HG03469 (cell line): ENCODE data around the gene CARD19.
"Not testable (repeated sequence)": the region's sequence is repeated elsewhere in the genome, so short reads cannot be mapped to it uniquely, and the experiment has no call there.

ENCODE experiments used
- ATAC-seq: cut with Tn5 transposase; IDR thresholded peaks from one replicate; pipeline ENCODE4 v1.9.1; 2021; ENCODE audit warnings: mild to moderate bottlenecking, moderate library complexity, moderate number of reproducible peaks; ENCODE audit not compliant: unreplicated experiment

CARD19 gene

DNA sequence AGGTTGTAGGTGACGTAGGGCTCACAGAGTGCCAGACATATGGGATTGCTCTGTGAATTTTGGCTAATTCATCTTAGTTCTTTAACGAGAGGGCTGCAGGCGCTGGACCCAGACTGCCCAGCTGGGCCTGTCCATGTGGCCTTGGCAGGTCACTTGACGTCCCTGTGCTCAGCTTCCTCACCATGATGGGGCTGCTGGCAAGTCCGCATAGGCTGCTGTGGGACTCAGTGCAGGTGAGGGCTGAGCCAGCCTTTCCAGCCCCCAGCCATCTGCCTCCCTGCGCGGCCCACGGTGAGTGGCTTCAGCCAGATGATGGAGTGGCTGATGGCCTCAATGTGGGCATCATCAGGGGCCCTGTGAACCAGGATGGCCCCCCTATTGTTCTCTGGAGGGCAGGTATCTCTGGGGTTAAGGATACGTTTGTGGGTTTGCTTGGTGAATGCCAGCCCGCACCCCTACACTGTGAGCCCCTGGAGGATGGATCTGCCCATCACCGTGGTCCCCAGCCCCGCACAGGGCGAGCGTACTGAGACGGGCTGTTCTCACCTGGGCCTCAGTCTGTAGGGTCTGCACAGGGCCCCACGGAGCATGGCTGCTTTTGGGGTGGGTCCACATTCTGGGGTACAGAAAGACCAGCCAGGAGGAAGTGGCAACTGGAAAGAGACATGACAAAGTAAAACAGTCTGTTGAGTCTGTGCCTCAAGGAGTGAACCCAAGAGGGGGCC, 3.7 kb downstream of the CARD19 start:
- no peak for ATAC-seq

DNA sequence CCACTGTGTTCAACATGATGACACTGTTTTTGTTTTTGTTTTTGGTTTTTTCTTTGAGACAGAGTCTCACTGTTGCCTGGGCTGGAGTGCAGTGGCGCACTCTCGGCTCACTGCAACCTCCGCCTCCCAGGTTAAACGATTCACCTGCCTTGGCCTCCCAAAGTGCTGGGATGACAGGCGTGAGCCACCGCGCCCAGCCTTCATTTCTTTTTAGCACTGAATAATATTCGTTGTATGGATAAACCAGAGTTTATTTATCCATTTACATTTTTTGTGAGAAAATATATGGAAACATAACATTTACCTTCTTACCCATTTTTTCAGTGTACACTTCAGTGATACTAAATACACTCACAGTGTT, 4.2 kb downstream of the CARD19 start:
- no peak for ATAC-seq

DNA sequence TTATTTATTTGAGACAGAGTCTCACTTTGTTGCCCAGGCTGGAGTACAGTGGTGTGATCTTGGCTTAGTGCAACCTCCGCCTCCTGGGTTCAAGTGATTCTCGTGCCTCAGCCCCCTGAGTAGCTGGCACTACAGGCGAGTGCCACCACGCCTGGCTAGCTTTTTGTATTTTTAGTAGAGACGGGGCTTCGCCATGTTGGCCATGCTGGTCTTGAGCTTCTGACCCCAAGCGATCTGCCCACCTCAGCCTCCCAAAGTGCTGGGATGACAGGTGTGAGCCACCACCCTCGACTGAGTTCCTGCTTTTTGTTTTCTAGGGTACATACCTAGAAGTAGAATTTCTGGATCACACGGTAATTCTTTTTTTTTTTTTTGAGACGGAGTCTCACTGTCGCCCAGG, 5.1 kb downstream of the CARD19 start:
- not testable (repeated sequence) for ATAC-seq

DNA sequence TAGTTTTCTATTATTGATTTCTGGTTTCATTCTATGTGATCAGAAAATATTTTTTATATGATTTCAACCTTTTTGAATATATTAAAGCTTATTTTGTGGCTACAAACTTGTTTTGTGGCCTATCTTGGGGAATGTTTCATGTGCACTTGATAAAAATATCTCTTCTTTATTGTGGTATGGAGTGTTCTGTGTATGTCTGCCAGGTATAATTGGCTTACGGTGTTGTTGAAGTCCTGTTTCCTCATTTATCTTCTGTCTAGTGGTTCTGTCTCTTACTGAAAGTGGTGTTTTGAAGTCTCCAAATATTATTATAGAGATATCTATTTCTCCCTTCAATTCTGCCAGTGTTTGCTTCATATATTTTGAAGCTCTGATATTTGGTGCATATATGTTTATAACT, 9.6 kb downstream of the CARD19 start:
- no peak for ATAC-seq

DNA sequence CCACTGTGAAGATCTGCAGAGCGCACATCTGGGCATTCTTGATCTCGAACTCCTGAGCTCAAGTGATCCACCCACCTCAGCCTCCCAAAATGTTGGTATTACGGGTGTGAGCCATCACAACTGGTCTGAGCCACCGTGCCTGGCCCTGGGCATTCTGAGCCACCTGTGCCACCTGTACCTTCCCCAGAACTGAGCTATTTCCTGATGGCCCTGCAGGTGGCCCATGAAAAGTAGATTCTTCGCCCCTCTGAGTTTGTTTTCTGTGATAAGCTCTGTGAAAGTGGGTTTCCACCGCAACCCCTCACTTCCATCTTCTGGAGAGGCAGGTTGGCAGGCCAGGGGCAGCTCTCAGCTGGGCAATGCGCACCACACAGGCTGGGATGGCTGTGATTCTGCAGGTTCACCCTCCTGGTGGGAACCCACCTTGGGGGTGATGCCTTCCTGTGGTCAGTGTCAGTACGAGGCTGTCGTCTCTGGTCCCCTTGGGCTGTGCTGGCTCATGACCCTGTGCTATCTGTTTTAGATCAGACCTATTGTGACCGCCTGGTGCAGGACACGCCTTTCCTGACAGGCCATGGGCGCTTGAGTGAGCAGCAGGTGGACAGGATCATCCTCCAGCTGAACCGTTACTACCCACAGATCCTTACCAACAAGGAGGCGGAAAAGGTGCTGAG, 11.3 kb downstream of the CARD19 start:
- ATAC-seq: no peak

DNA sequence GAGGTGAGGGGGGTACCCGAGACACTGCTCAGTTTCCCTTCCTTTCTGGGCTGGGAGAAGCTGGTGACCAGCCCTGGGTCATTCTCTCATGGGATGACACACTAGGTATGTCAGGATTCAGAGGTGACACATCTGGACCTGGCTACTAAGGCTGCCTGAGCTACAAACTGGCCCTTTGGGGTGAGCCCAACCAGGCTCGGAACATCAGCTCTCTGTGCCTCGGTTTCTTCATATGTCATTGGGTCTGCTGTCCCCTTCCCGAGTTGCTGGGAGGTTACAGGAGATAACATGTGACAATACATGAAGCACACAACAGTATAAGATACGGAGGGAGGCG, 11.8 kb downstream of the CARD19 start:
- no peak for ATAC-seq

DNA sequence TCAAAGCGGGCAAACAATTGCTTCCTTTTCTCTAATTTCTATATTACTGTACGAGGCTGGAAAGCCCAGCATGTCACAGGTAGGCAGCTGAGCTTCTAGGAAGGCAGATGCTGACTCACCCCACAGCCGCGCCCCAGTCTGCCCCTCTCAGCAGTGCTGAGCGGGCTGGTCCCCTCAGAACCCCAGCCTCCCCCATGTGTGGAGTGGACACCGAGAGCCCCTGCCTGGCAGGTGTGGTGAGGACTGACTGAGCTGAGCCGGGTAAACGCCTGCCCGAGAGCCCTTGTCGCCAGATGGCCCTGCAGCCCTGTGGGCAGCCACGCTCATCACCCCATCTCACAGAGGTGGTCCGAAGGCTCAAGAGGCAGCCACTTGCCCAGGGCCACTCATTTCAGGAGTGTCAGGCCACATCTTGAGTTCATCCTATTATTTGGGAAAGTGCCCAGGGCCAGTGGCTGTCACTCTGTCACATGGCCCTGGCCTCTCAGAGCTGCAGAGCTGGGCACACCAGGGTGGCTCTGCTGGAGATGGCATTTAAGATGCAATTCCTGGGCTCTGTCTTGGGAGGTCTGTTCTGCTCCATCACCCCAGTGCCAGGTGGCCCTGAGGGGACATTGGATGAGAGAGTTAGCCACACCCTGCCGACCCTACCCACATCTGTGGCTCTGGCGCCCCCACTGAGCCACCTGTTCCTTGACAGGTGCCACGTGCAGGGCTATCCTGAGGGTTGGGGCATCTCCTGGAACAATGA, 12.4 kb downstream of the CARD19 start:
- no peak for ATAC-seq

DNA sequence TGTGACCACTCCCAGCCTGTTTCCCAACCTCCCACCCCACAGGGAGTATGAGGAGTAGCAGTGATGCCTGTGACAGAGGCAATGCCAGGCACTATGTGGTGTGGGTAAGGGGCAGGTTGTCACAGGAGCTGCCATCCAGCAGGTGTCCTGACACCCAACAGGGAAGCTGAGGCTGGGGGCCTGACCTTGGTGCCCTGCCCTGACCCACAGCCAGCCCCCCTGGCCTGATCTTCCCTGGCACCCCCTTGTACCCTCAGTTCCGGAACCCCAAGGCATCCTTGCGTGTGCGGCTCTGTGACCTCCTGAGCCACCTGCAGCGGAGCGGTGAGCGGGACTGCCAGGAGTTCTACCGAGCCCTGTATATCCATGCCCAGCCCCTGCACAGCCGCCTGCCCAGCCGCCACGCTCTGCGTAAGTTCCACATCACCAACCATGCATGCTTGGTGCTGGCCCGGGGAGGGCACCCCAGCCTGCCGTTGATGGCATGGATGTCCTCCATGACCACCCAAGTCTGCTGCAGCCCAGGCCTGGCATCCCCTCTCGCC, 14.4 kb downstream of the CARD19 start:
- no peak for ATAC-seq

DNA sequence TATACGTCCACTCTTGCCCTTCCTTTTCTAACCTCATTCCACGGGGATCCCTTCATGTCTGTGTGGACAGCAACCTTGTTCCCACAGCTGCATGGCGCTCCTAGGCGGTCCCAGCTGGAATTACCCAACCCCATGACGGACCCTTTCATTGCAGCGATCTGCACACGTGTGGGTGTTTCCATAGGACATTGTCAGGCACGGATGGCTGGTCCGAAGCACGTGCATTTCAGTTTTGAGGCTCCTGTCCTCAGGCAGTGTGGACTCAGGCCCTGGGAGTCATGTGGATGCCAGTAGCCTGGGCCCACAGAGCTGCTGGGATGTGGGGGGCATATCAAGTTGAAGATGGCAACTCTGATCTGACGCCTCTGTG, 15.0 kb downstream of the CARD19 start:
- ATAC-seq: no peak

DNA sequence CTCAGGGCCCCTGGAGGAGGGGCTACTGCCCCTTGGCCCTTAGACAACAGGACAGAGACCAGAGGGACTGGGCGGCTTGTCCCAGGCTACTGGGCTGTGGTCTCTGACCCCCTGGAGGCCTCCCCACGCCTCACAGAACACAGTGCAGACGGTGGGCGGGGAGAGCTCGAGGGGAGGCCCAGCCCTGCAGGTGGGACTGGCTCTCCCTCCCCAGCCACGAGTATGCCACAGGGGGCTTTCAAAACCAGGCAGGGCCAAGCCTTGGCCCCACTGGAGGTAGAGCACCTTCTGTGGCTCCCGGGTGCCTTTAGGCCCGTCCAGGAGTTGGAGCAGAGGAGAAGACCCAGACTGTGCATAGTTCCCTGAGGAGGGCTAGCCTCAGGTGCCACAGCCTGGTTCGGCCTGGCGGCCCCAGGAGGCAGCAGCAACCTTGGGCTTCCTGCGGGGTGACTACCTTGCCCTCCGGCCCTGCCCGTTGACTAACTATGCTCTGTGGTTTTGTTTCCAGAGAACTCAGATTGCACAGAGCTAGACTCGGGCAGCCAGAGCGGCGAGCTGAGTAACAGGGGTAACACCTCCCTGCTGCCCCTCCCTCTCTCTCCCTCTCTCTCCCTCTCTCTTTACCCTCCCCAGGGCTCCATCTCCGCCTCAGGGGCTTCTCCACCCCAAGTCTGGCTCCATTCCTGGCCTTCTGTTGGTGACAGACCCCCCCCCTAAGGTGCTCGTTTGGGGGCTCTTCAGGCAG, 15.5 kb downstream of the CARD19 start:
- ATAC-seq: no peak

DNA sequence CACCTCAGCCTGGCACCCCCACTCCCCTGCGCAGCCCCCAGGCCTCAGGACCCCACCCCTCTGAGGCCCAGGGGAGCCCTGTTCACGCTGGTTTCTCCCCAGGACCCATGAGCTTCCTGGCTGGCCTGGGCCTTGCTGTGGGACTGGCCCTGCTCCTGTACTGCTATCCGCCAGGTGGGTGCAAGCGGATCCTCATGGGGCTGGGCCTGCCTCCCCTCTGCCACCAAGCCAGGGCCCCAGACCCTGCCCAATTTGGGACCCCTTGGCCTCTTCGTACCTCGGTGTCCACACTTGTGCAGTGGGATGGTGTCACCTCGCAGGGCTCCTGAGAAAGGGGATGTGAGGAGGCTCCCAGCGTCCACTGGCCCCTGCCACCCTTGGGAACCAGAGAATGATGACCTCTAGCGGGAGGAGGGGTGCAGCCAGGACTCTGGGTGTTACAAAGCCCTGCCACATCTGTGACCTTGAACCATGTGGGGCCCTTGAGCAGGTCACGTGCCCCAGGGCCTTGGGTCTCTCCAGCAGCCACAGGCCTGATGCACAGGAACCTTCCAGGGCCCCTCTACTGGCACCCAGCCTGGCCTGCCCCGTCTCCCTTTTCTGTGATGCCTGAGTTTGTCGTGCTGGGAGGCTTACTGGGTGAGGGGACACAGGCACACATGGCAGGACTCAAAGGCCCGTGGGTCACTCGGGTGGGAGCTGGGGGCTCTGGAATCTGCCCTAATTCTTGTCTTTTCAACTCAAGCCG, 16.3 kb downstream of the CARD19 start:
- no peak for ATAC-seq

DNA sequence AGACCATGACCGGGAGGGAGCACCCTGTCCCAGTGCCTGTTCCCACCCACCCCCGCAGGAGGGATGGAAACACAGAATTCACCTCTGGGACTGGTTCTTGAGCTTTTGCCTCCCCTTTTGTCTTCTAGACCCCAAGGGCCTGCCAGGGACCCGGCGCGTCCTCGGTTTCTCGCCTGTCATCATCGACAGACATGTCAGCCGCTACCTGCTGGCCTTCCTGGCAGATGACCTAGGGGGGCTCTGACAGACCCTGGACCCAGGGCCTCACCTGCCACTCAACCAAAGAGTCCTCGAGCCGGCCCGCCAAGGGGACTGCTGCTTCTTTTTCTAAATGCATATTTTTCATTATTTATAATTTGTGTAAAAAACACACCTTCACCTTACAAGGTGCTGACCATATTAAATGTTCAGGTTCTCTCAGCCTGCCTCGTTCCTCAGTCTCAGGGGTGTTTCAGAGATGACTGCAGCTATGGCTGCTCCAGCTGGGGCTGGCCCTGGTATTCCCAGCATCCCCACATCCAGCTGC, 16.9 kb downstream of the CARD19 start:
- no peak for ATAC-seq

DNA sequence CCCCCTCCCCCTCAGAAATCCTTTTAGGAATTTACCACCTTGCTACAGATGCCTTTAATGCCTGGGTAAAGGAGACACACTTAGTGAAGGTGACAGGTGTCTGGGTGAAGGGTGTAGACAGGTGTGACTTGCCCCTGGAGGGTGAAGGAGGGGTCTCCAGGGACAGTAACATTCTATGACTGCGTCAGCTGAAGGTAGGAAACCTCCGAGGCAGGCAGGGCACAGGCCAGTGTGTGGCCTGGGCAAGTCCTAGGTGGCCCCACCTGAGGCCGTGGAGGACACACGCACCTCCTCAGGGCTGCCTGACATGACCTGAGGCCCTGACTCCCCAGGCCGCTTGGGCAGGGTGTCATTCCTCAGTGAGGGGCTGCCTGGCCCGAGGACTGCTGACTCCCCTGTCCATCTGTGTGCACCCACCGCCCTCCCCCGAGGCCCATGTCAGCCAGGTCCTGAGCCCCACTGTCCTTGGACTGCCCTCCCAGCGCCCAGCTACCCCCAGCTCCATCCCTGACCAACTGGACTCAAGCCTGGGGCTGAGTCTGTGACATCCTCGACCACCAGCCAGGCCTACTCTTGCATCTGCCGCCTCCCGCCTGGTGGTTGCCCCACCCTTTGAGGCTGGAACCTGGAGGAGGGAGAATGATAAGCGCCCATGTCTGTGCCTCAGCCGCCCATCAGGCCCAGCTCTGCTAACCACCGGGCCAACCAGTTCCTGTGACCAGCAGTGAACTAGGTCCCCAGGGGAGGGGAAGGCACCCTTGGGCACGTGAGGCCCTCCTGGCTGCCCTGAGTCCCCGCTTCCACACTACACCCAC, 18.4 kb downstream of the CARD19 start:
- ATAC-seq: no peak

DNA sequence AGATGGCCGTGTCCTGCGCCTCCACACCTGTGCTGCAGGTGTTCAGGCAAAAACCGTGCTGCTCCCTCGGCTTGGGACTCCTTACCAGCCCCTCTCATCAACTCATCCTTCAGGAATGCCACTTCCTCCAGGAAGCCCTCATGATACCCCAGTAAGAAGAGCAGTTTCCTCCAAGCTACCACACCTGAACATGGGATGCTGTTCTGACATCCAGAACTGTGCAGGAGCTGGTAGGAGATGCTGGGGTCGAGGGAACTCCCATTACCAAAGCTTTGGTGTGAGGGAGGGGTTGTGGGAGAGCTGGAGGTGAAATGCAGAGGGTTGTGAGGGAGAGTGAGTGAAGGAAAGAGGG, 18.9 kb downstream of the CARD19 start:
- ATAC-seq: no peak

DNA sequence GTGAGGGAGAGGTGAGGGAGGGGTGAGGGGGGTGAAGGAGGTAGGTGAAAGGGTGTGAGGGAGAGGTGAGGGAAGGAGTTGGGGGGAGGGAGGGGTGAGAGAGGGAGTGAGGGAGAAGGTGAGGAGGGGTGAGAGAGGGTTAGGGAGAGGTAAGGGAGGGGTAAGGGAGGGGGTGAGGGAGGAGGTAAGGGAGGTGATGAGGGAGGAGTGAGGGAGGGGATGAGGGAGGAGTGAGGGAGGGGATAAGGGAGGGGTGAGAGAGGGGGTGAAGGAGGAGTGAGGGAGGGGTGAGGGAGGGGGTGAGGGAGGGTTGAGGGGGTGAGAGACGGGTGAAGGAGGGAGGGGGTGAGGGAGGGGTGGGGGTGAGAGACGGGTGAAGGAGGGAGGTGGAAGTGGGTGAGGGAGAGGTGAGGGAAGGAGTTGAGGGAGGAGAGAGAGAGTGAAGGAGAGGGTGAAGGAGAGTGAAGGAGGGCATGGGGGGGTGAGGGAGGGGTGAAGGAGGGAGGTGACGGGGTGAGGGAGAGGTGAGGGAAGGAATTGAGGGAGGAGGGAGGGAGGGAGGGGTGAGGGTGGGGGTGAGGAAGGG, 19.6 kb downstream of the CARD19 start:
- no peak for ATAC-seq

DNA sequence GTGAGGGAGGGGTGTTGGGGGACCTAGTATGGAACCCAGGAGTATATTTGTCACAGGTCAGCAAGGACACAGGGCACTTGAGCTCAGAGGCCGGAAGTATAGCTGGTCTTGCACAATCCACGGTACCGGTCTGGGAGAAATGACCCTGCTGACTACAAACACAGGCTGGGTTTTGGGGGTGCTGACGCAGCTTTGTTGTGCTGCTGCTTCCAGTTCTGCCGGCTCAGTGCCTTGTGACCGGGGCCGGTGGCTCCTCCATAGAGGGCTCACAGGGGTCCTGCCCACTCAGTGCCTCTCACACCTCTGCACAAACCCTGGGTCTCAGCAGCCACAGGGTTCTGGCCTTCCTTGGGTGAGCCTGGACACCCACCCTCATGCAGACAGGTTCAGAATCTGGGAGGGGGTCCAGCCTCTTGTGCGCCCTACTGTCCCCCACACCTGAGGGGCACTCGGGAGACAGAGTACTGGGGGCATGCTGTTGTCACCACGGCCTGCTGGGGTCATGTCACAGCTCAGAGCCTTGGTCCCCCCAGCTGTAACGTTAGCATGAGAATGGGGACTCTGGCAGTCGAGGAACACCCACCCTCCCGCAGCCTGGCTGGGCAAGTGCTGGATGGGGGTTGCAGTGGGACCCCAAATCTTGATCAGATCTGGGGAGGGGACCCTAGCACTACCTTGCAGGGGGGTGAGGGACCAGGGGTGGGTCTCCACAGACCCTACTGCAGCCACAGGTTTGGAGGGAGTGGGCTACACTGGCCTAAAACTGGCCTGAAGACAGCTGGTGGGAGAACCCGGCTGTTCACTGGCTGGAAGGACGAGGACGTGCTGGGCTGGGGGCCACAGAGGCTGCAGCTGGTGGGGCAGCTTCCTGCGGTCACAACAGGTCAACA, 20.3 kb downstream of the CARD19 start:
- ATAC-seq: no peak

DNA sequence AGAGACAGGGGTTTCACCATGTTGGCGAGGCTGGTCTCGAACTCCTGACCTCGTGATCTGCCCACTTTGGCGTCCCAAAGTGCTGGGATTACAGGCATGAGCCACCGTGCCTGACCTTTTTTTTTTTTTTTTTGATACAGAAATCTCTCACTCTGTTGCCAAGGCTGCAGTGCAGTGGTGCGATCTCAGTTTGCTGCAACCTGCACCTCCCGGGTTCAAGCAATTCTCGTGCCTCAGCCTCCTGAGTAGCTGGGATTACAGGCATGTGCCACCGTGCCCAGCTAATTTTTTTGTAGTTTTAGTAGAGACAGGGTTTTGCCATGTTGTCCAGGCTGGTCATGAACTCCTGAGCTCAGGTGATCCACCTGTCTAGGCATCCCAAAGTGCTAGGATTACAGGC, 21.5 kb downstream of the CARD19 start:
- ATAC-seq: not testable (repeated sequence)
